H1 (cell line): Measurements from ENCODE around the gene TSPAN16. TPM values are rescaled to one million over a fixed set of nuclear protein-coding genes. Genes with fewer than 3 reads are reported as not detected.

Source experiments
- CTCF ChIA-PET: fragments of 300-600 bp; sonication (Branson Sonifier 250); formaldehyde crosslinking; loops from one replicate; lab custom pipeline; 2021; ENCODE audit not compliant: partially characterized antibody; lab: Charles Lee
- POLR2A ChIA-PET: fragments of 300-600 bp; sonication (Branson Sonifier 250); formaldehyde crosslinking; loops from one replicate; lab custom pipeline; 2021; ENCODE audit warnings: inconsistent platforms; ENCODE audit not compliant: partially characterized antibody; lab: Charles Lee
- DNase-seq, 2 experiments: peaks; one replicate each; pipeline versions ENCODE4 v3.0.0 to v3.0.0-alpha.2; 2010 to 2022; ENCODE audit warnings: low spot score in 2 of 2, low read depth in 1 of 2, mixed read lengths in 1 of 2
- FAIRE-seq: peaks from 2 replicates; lab custom pipeline; 2011; peaks lifted over from hg19 to GRCh38; lab: Jason Lieb, UNC
- H2AFZ ChIP-seq: 2 replicates; pipeline ENCODE4 v1.8.1; 2012; ENCODE audit warnings: low read length, inconsistent platforms
- H2AK5ac ChIP-seq: 2 replicates; pipeline ENCODE4 v1.6.1; 2013; ENCODE audit warnings: low read depth, low read length
- H2BK120ac ChIP-seq: replicated peaks from 2 replicates; pipeline ENCODE3; 2013; ENCODE audit warnings: low read depth, low read length, inconsistent platforms
- H2BK12ac ChIP-seq: 2 replicates; pipeline ENCODE4 v1.6.1; 2013; ENCODE audit warnings: low read depth, low read length
- H2BK15ac ChIP-seq: 2 replicates; pipeline ENCODE4 v1.6.1; 2013; ENCODE audit warnings: low read length
- H2BK20ac ChIP-seq: 2 replicates; pipeline ENCODE4 v1.6.1; 2013; ENCODE audit warnings: low read length
- H2BK5ac ChIP-seq: 2 replicates; pipeline ENCODE4 v1.6.1; 2013; ENCODE audit warnings: low read depth, low read length
- H3K14ac ChIP-seq: 2 replicates; pipeline ENCODE4 v1.6.1; 2013; ENCODE audit warnings: inconsistent platforms; ENCODE audit not compliant: insufficient read length
- H3K18ac ChIP-seq: 2 replicates; pipeline ENCODE4 v1.6.1; 2013; ENCODE audit warnings: low read length; ENCODE audit errors: extremely low read depth
- H3K23ac ChIP-seq: 2 replicates; pipeline ENCODE4 v1.6.1; 2013; ENCODE audit warnings: inconsistent platforms; ENCODE audit not compliant: insufficient read length
- H3K23me2 ChIP-seq: 2 replicates; pipeline ENCODE4 v1.6.1; 2013; ENCODE audit warnings: low read depth, low read length
- H3K27ac ChIP-seq: 2 replicates; pipeline ENCODE4 v1.6.1; 2011; ENCODE audit warnings: low read depth, low read length, inconsistent platforms
- H3K27me3 ChIP-seq, 4 experiments: replicated peaks in 1 of 4; 1 replicate in 1 of 4; 2 replicates in 3 of 4; pipeline versions ENCODE4 v1.6.1 to v1.8.1; 2011 to 2013; ENCODE audit warnings: low read length in 3 of 4, mild to moderate bottlenecking in 3 of 4, inconsistent platforms in 2 of 4, mixed read lengths in 2 of 4, moderate library complexity in 1 of 4; ENCODE audit not compliant: control insufficient read depth in 3 of 4, insufficient read depth in 3 of 4; ENCODE audit errors: extremely low read depth in 1 of 4
- H3K36me3 ChIP-seq, 4 experiments: 2 replicates each; pipeline versions ENCODE4 v1.6.1 to v1.8.1; 2011 to 2013; ENCODE audit warnings: mild to moderate bottlenecking in 4 of 4, low read length in 3 of 4, moderate library complexity in 2 of 4, control low read depth in 1 of 4, inconsistent platforms in 1 of 4; ENCODE audit not compliant: insufficient read depth in 4 of 4, control insufficient read depth in 2 of 4
- H3K4ac ChIP-seq: replicated peaks from 2 replicates; pipeline ENCODE3; 2013; ENCODE audit warnings: low read length, low read depth, mixed read lengths, inconsistent platforms; ENCODE audit not compliant: insufficient read length
- H3K4me1 ChIP-seq, 4 experiments: replicated peaks in 1 of 4; 1 replicate in 1 of 4; 2 replicates in 3 of 4; pipeline versions ENCODE4 v1.6.1 to v1.8.1; 2011 to 2013; ENCODE audit warnings: low read length in 3 of 4, inconsistent platforms in 2 of 4, mixed read lengths in 1 of 4; ENCODE audit not compliant: insufficient read depth in 4 of 4, control insufficient read depth in 3 of 4
- H3K4me2 ChIP-seq, 2 experiments: 2 replicates each; pipeline versions ENCODE4 v1.6.1 to v1.8.1; 2011 to 2013; ENCODE audit warnings: low read depth in 2 of 2, low read length in 2 of 2, control low read depth in 1 of 2, inconsistent platforms in 1 of 2, mild to moderate bottlenecking in 1 of 2; ENCODE audit not compliant: insufficient read depth in 1 of 2
- H3K4me3 ChIP-seq, 4 experiments: fragments of 200-600, 300-600 bp in 1 of 4; sonication (generic), shearing (Covaris generic), sonication (Bioruptor Twin) in 1 of 4; 2 replicates each; pipeline versions ENCODE4 v1.5.1 to v1.8.1; 2011 to 2016; ENCODE audit warnings: low read length in 4 of 4, low read depth in 3 of 4, control low read depth in 2 of 4, inconsistent platforms in 2 of 4, mild to moderate bottlenecking in 2 of 4, mixed read lengths in 1 of 4, moderate library complexity in 1 of 4; ENCODE audit not compliant: insufficient read depth in 2 of 4; ENCODE audit errors: extremely low read depth in 1 of 4
- H3K56ac ChIP-seq: replicated peaks from 2 replicates; pipeline ENCODE3; 2013; ENCODE audit warnings: low read depth, mild to moderate bottlenecking, mixed read lengths, low read length, inconsistent platforms; ENCODE audit not compliant: insufficient read length
- H3K79me1 ChIP-seq: 2 replicates; pipeline ENCODE4 v1.6.1; 2013; ENCODE audit warnings: low read depth, low read length, control low read depth
- H3K79me2 ChIP-seq, 2 experiments: 2 replicates each; pipeline versions ENCODE4 v1.6.1 to v1.8.1; 2012 to 2013; ENCODE audit warnings: low read length in 2 of 2, mild to moderate bottlenecking in 2 of 2, inconsistent platforms in 1 of 2; ENCODE audit not compliant: insufficient read depth in 2 of 2, control insufficient read depth in 1 of 2
- H3K9ac ChIP-seq, 4 experiments: replicated peaks in 1 of 4; 1 replicate in 1 of 4; 2 replicates in 3 of 4; pipeline versions ENCODE4 v1.6.1 to v1.8.1; 2011 to 2013; ENCODE audit warnings: low read depth in 3 of 4, low read length in 3 of 4, control low read depth in 2 of 4, mild to moderate bottlenecking in 2 of 4, moderate library complexity in 2 of 4, inconsistent platforms in 1 of 4; ENCODE audit errors: extremely low read depth in 1 of 4
- H3K9me3 ChIP-seq, 2 experiments: 2 replicates each; pipeline versions ENCODE4 v1.6.1 to v1.8.1; 2012 to 2013; ENCODE audit warnings: mild to moderate bottlenecking in 2 of 2, moderate library complexity in 2 of 2, control low read depth in 1 of 2, inconsistent platforms in 1 of 2, low read depth in 1 of 2, low read length in 1 of 2, mixed read lengths in 1 of 2; ENCODE audit not compliant: insufficient read depth in 2 of 2
- H4K20me1 ChIP-seq, 2 experiments: replicated peaks in 1 of 2; 2 replicates each; pipeline versions ENCODE3 to v1.8.1; 2011 to 2013; ENCODE audit warnings: inconsistent platforms in 2 of 2, low read length in 2 of 2, mild to moderate bottlenecking in 1 of 2; ENCODE audit not compliant: insufficient read depth in 2 of 2, control insufficient read depth in 1 of 2
- H4K5ac ChIP-seq: 2 replicates; pipeline ENCODE4 v1.6.1; 2013; ENCODE audit warnings: low read length, low read depth, mixed read lengths, inconsistent platforms; ENCODE audit not compliant: insufficient read length
- H4K8ac ChIP-seq: 2 replicates; pipeline ENCODE4 v1.8.0; 2013; ENCODE audit warnings: mild to moderate bottlenecking, moderate library complexity, low read length, inconsistent platforms; ENCODE audit not compliant: insufficient read depth; ENCODE audit errors: extremely low read depth
- H4K91ac ChIP-seq: replicated peaks from 2 replicates; pipeline ENCODE3; 2013; ENCODE audit warnings: low read length, mixed read lengths, inconsistent platforms; ENCODE audit not compliant: insufficient read length
- ATF3 ChIP-seq: IDR thresholded peaks from 2 replicates; pipeline ENCODE4 v1.6.1; 2011; ENCODE audit warnings: low read depth, mild to moderate bottlenecking, low read length; ENCODE audit not compliant: insufficient read depth
- CBX8 ChIP-seq: fragments of 300-800, 300-1000 bp; sonication (generic); IDR thresholded peaks from 2 replicates; pipeline ENCODE4 v1.7.1; 2016; ENCODE audit warnings: low read depth, low read length, borderline replicate concordance
- CEBPB ChIP-seq: IDR thresholded peaks from 2 replicates; pipeline ENCODE4 v1.6.1; 2012; ENCODE audit warnings: low read depth, low read length
- CREB1 ChIP-seq: IDR thresholded peaks from 2 replicates; pipeline ENCODE4 v1.6.1; 2012; ENCODE audit warnings: inconsistent platforms
- NANOG ChIP-seq: IDR thresholded peaks from 2 replicates; pipeline ENCODE4 v1.6.1; 2011; ENCODE audit warnings: low read length, low read depth, mild to moderate bottlenecking, inconsistent platforms; ENCODE audit not compliant: insufficient read depth, poor library complexity, severe bottlenecking
- PHF8 ChIP-seq: fragments of 200-600 bp; sonication (generic); conservative IDR thresholded peaks from 2 replicates; pipeline ENCODE4 v1.7.1; 2012; ENCODE audit warnings: low read depth, mild to moderate bottlenecking, inconsistent platforms, low read length, moderate library complexity
- POLR2AphosphoS5 ChIP-seq: IDR thresholded peaks from 2 replicates; pipeline ENCODE4 v1.6.1; 2011; ENCODE audit warnings: low read depth, low read length
- RAD21 ChIP-seq, 2 experiments: IDR thresholded peaks in 1 of 2; conservative IDR thresholded peaks in 1 of 2; 2 replicates each; pipeline ENCODE4 v1.6.1; 2011; ENCODE audit warnings: low read depth in 2 of 2, low read length in 2 of 2, improper control_type of control experiment in 1 of 2, inconsistent platforms in 1 of 2, mild to moderate bottlenecking in 1 of 2, moderate library complexity in 1 of 2
- RXRA ChIP-seq: IDR thresholded peaks from 2 replicates; pipeline ENCODE4 v1.6.1; 2011; ENCODE audit warnings: low read depth, mild to moderate bottlenecking, low read length, moderate library complexity; ENCODE audit not compliant: insufficient read depth
- SIN3A ChIP-seq, 2 experiments: IDR thresholded peaks in 1 of 2; conservative IDR thresholded peaks in 1 of 2; 2 replicates each; pipeline ENCODE4 v1.6.1; 2011 to 2012; ENCODE audit warnings: low read length in 2 of 2, improper control_type of control experiment in 1 of 2, low read depth in 1 of 2, mild to moderate bottlenecking in 1 of 2
- SIX5 ChIP-seq: IDR thresholded peaks from 2 replicates; pipeline ENCODE4 v1.6.1; 2011; ENCODE audit warnings: mild to moderate bottlenecking, low read depth, low read length
- TAF7 ChIP-seq: optimal IDR thresholded peaks from 2 replicates; pipeline ENCODE3; 2011; ENCODE audit warnings: low read depth, mild to moderate bottlenecking, inconsistent platforms, low read length, moderate library complexity, borderline replicate concordance
- YY1 ChIP-seq: IDR thresholded peaks from 2 replicates; pipeline ENCODE4 v1.6.1; 2011; ENCODE audit warnings: low read depth, mild to moderate bottlenecking, low read length
- WGBS, 2 experiments: shearing (Covaris generic) in 1 of 2; methylation state at CpG; one replicate each; pipeline versions ENCODE4 v1.1.6 to v1.1.7; 2013 to 2015; ENCODE audit warnings: low lambda C conversion rate in 2 of 2, mixed read lengths in 2 of 2, inconsistent platforms in 1 of 2, low coverage in 1 of 2, missing lambda C conversion rate in 1 of 2; ENCODE audit not compliant: insufficient replicate concordance in 2 of 2, insufficient coverage in 1 of 2, insufficient read length in 1 of 2; ENCODE audit errors: extremely low coverage in 1 of 2, missing lambda C conversion rate in 1 of 2; 5-methylcytosine and 5-hydroxymethylcytosine counted together
- polyA plus RNA-seq, 7 experiments: library from polyadenylated mRNA; depleted of rRNA in 3 of 7; stranded (reverse) in 5 of 7; unstranded in 2 of 7; fragments of >200 nt in 5 of 7; fragments of 200-250 nt in 2 of 7; gene quantifications; 1 replicate in 5 of 7; 2 replicates in 1 of 7; 4 replicates in 1 of 7; pipeline versions ENCODE4 v1.2.1 to v1.2.3, GENCODE V29; 2011 to 2013; ENCODE audit warnings: missing spikeins in 2 of 7, mixed read lengths in 2 of 7
- total RNA-seq: library from RNA; stranded (reverse); fragmentation: NEBNext Ultra II Directional; extraction: Animal tissue kit (Norgen Biotek cat#: 25700); gene quantifications from 2 replicates; pipeline ENCODE4 v1.2.1, GENCODE V29; 2021

The TSPAN16 gene
- total and polyA plus RNA-seq, 2 of the 8 experiments (the other 6 are each of a cell fraction or from before 2014, with no cell fraction given) = not detected

GRCh38 chr19:11342429-11342828 is 46.5 kb downstream of the TSPAN16 start:
- Histone ChIP-seq H3K4me1 (peaks cover 0 to 14% (median 7%) of the 10 kb centered on the region in 4 experiments; a peak in 6 of 7 replicates), H4K20me1 (peaks cover 0 to 5% of the 10 kb centered on the region in 2 experiments), H3K14ac (no peak overlapping the region), H3K9ac (no peak overlapping the region), H2AK5ac (no peak overlapping the region), H2BK15ac (no peak overlapping the region), H3K56ac (no peak overlapping the region), H3K9me3 (no peaks in the 10 kb centered on the region), H3K36me3 (no peaks in the 10 kb centered on the region), H3K27me3 (no peaks in the 10 kb centered on the region; a peak in 2 of 7 replicates), H2BK120ac (no peak overlapping the region), H4K5ac (no peak overlapping the region), H2BK20ac (no peak overlapping the region), H3K4ac (no peak overlapping the region), H3K79me1 (peaks cover 2% of the 10 kb centered on the region; the same call in 1 of the 2 replicates), H2BK12ac (no peak overlapping the region), H3K18ac (no peak overlapping the region), H3K27ac (no peak overlapping the region), H2BK5ac (no peak overlapping the region), H3K23me2 (peaks cover 23% of the 10 kb centered on the region), H4K91ac (no peak overlapping the region), H2AFZ (no peak overlapping the region), H3K4me2 (no peak overlapping the region), H3K79me2 (peaks cover 0 to 3% of the 10 kb centered on the region in 2 experiments; a peak in 1 of 4 replicates), H4K8ac (no peak overlapping the region), H3K4me3 (no peak overlapping the region), H3K23ac (no peak overlapping the region)
- WGBS, 2 experiments = 86% methylated on average over 3 of the region's 3 CpGs; no CpG with 5 or more reads in 1 of the 2 experiments
- FAIRE-seq (no peak), DNase-seq (no peak)
- POLR2A ChIA-PET = interaction anchor here (1.5 kb wide), 1 partner anchor 13 kb away, joined by 6 read pairs; the partner anchor contains the start of gene PLPPR2
- CTCF ChIA-PET = interaction anchor here (0.8 to 1.2 kb wide), 2 partner anchors 39 to 49 kb away, joined by 3 to 4 read pairs; no protein-coding TSS in a partner anchor
- no peak for TF ChIP-seq CEBPB
- no peak for TF ChIP-seq POLR2AphosphoS5
- TF ChIP-seq SIN3A (conservative IDR thresholded peaks at IDR 0.05 in 1 of 2, IDR thresholded peaks at IDR 0.05 in 1 of 2; ENCODE audit: low read depth in 1 of 2, low read length in 2 of 2) = no peak
- no peak for TF ChIP-seq CBX8
- TF ChIP-seq RXRA = no peak
- TF ChIP-seq SIX5 = no peak
- no peak for TF ChIP-seq PHF8
- TF ChIP-seq RAD21 (IDR thresholded peaks at IDR 0.05 in 1 of 2, conservative IDR thresholded peaks at IDR 0.05 in 1 of 2; ENCODE audit: low read depth in 2 of 2, low read length in 2 of 2) = no peak
- no peak for TF ChIP-seq NANOG
- TF ChIP-seq CREB1 = no peak
- TF ChIP-seq YY1 = no peak
- no peak for TF ChIP-seq TAF7
- no peak for TF ChIP-seq ATF3
